ENCODE results near the gene FAM120B.

- TF ChIP-seq POLR2AphosphoS5 (IDR thresholded peaks at IDR 0.05; ENCODE audit: low read depth, low read length) (no peak), POLR2A (IDR thresholded peaks at IDR 0.05; ENCODE audit: low read depth, low read length) (no peak)
Observed at GRCh38 chr6:170289180-170289931, 17.2 kb upstream of the FAM120B start.
